ENCODE results near the gene TTC34. TPM values are rescaled to one million over a fixed set of nuclear protein-coding genes. Genes with fewer than 3 reads are reported as not detected.

Gene TTC34
- total and polyA plus RNA-seq, 10 of the 15 experiments (the other 5 are each of a cell fraction or from before 2014, with no cell fraction given) = 0.03 to 0.49 (median 0.05) TPM; not detected in 2

GRCh38 chr1:2645776-2646175 lies 155.7 kb downstream of the TTC34 start:
- 36% methylated on average over 11 of the region's 11 CpGs for WGBS (ENCODE audit: insufficient coverage, insufficient replicate concordance, low lambda C conversion rate, missing lambda C conversion rate)
- DNase-seq (ENCODE audit: low read depth, low spot score) = no peak
- intact Hi-C loops (cut with micrococcal nuclease; ENCODE audit: unreplicated experiment) = no loop called here
- Histone ChIP-seq H3K27me3 (replicated peaks in 1 of 2; ENCODE audit: control insufficient read depth in 2 of 2, insufficient read depth in 2 of 2, low read length in 1 of 2) (no peaks in the 10 kb centered on the region), H3K4me1 (ENCODE audit: control insufficient read depth, insufficient read depth, low read length) (peaks cover 6% of the 10 kb centered on the region), H3K9ac (ENCODE audit: control insufficient read depth, insufficient read depth, low read length) (no peak overlapping the region), H3K79me2 (ENCODE audit: control insufficient read depth, insufficient read depth, low read length) (peaks cover 4% of the 10 kb centered on the region), H3K36me3 (ENCODE audit: control insufficient read depth in 2 of 2, insufficient read depth in 2 of 2, low read length in 1 of 2) (no peaks in the 10 kb centered on the region), H2AFZ (ENCODE audit: control insufficient read depth, low read depth, low read length) (no peak overlapping the region), H3K4me3 (no peak overlapping the region), H3K27ac (ENCODE audit: control insufficient read depth, insufficient read depth) (no peak overlapping the region), H4K20me1 (ENCODE audit: control insufficient read depth, insufficient read depth) (no peaks in the 10 kb centered on the region), H3K4me2 (ENCODE audit: control insufficient read depth, insufficient read depth) (no peak overlapping the region), H3K9me3 (replicated peaks; ENCODE audit: control insufficient read depth, insufficient read depth, low read length) (peaks cover 5% of the 10 kb centered on the region; the same call in 2 of the 3 replicates)
- no TSS peak for BruUV-seq (replicated peaks)
- RAD21 ChIA-PET (ENCODE audit: unreplicated experiment) = no interaction called here
- POLR2A ChIA-PET = no interaction called here
- CTCF ChIA-PET = no interaction called here
- FAIRE-seq = no peak
- in situ Hi-C loops (cut with MboI) = no loop called here
- SMC1A ChIA-PET (ENCODE audit: uncharacterized antibody, unreplicated experiment) = no interaction called here
- ATAC-seq = no peak
- TF ChIP-seq ATF2 (IDR thresholded peaks at IDR 0.05; ENCODE audit: low read length) = no peak
- TF ChIP-seq E2F8 (IDR thresholded peaks at IDR 0.05; ENCODE audit: low read depth, partially characterized antibody) = no peak
- TF ChIP-seq SUPT20H (IDR thresholded peaks at IDR 0.05; ENCODE audit: borderline replicate concordance, control insufficient read depth, low read depth, low read length) = no peak
- TF ChIP-seq NFXL1 (IDR thresholded peaks at IDR 0.05; ENCODE audit: borderline replicate concordance) = no peak
- no peak for TF ChIP-seq ZBTB40 (IDR thresholded peaks at IDR 0.05; ENCODE audit: borderline replicate concordance)
- TF ChIP-seq GATAD2B (conservative IDR thresholded peaks at IDR 0.05; ENCODE audit: low read depth) = no peak
- no peak for TF ChIP-seq NFYA (IDR thresholded peaks at IDR 0.05; ENCODE audit: borderline replicate concordance, low read depth, low read length)
- no peak for TF ChIP-seq SKIL (IDR thresholded peaks at IDR 0.05; ENCODE audit: low read depth, poor library complexity, severe bottlenecking)
- no peak for TF ChIP-seq BRCA1 (IDR thresholded peaks at IDR 0.05; ENCODE audit: low read depth, low read length)
- no peak for TF ChIP-seq POLR2AphosphoS5 (IDR thresholded peaks at IDR 0.05; ENCODE audit: low read length)
- no peak for TF ChIP-seq HCFC1 (IDR thresholded peaks at IDR 0.05; ENCODE audit: low read length)
- no peak for TF ChIP-seq JUND (IDR thresholded peaks at IDR 0.05; ENCODE audit: low read depth, low read length)
- TF ChIP-seq TARDBP (IDR thresholded peaks at IDR 0.05; ENCODE audit: borderline replicate concordance) = no peak
- TF ChIP-seq SREBF1 (IDR thresholded peaks at IDR 0.05; ENCODE audit: low read length) = no peak

Data from GM12878 (cell line).